K562 (cell line): Measurements from ENCODE around the gene TPGS1.

Experiments used
- NR2C1 ChIP-seq, 2 experiments: fragments of 450-650 bp; IDR thresholded peaks; 2 replicates each; pipeline ENCODE4 v1.6.1; 2017; ENCODE audit warnings: mild to moderate bottlenecking in 2 of 2, antibody characterized with exemption in 1 of 2, inconsistent platforms in 1 of 2, missing compliant biosample characterization in 1 of 2, missing genetic modification characterization in 1 of 2
- POLR2AphosphoS5 ChIP-seq: IDR thresholded peaks from 2 replicates; pipeline ENCODE4 v1.6.1; 2011; ENCODE audit warnings: mild to moderate bottlenecking, low read depth, low read length, moderate library complexity; ENCODE audit not compliant: control insufficient read depth, insufficient read depth
- TF ChIP-seq, protein P1 (sequence below): sonication (generic); formaldehyde crosslinking; IDR thresholded peaks from 2 replicates; pipeline ENCODE4 v1.8.0; 2023; ENCODE audit warnings: mild to moderate bottlenecking, missing genetic modification reagents
- TF ChIP-seq, protein P2 (sequence below): sonication (generic); formaldehyde crosslinking; IDR thresholded peaks from 2 replicates; pipeline ENCODE4 v1.8.1; 2023; ENCODE audit warnings: mild to moderate bottlenecking, missing genetic modification reagents, moderate library complexity
- TF ChIP-seq, protein P3 (sequence below): fragments of 450-650 bp; formaldehyde crosslinking; IDR thresholded peaks from 2 replicates; pipeline ENCODE4 v1.4.0; 2022; ENCODE audit warnings: missing genetic modification characterization
- TF ChIP-seq, protein P4 (sequence below): sonication (generic); formaldehyde crosslinking; IDR thresholded peaks from 2 replicates; pipeline ENCODE4 v1.8.0; 2023; ENCODE audit warnings: missing genetic modification reagents, mild to moderate bottlenecking, borderline replicate concordance

DNA sequence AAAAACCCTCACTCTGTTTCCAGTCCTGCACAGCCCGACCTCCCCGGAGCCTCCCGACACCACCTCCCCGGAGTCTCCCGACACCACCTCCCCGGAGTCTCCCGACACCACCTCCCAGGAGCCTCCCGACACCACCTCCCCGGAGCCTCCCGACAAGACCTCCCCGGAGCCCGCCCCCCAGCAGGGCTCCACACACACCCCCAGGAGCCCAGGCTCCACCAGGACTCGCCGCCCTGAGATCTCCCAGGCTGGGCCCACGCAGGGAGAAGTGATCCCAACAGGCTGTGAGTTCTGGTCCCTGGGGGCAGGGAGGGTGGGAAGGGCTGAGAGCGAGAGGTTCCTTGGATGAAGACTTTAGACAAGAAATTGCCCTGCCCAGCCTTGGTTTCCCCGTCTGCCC, 5.7 kb upstream of the TPGS1 start:
- TF ChIP-seq POLR2AphosphoS5 (no peak), NR2C1 (IDR thresholded peaks at IDR 0.05) (no peak), NR2C1 (tag; IDR thresholded peaks at IDR 0.05) (no peak)
- TF ChIP-seq, protein P1, sequence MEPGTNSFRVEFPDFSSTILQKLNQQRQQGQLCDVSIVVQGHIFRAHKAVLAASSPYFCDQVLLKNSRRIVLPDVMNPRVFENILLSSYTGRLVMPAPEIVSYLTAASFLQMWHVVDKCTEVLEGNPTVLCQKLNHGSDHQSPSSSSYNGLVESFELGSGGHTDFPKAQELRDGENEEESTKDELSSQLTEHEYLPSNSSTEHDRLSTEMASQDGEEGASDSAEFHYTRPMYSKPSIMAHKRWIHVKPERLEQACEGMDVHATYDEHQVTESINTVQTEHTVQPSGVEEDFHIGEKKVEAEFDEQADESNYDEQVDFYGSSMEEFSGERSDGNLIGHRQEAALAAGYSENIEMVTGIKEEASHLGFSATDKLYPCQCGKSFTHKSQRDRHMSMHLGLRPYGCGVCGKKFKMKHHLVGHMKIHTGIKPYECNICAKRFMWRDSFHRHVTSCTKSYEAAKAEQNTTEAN = no peak
- TF ChIP-seq, protein P2, sequence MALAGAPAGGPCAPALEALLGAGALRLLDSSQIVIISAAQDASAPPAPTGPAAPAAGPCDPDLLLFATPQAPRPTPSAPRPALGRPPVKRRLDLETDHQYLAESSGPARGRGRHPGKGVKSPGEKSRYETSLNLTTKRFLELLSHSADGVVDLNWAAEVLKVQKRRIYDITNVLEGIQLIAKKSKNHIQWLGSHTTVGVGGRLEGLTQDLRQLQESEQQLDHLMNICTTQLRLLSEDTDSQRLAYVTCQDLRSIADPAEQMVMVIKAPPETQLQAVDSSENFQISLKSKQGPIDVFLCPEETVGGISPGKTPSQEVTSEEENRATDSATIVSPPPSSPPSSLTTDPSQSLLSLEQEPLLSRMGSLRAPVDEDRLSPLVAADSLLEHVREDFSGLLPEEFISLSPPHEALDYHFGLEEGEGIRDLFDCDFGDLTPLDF (CRISPR knock-in tag) = no peak
- TF ChIP-seq, protein P3, sequence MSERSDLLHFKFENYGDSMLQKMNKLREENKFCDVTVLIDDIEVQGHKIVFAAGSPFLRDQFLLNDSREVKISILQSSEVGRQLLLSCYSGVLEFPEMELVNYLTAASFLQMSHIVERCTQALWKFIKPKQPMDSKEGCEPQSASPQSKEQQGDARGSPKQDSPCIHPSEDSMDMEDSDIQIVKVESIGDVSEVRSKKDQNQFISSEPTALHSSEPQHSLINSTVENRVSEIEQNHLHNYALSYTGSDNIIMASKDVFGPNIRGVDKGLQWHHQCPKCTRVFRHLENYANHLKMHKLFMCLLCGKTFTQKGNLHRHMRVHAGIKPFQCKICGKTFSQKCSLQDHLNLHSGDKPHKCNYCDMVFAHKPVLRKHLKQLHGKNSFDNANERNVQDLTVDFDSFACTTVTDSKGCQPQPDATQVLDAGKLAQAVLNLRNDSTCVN = no peak
- TF ChIP-seq, protein P4, sequence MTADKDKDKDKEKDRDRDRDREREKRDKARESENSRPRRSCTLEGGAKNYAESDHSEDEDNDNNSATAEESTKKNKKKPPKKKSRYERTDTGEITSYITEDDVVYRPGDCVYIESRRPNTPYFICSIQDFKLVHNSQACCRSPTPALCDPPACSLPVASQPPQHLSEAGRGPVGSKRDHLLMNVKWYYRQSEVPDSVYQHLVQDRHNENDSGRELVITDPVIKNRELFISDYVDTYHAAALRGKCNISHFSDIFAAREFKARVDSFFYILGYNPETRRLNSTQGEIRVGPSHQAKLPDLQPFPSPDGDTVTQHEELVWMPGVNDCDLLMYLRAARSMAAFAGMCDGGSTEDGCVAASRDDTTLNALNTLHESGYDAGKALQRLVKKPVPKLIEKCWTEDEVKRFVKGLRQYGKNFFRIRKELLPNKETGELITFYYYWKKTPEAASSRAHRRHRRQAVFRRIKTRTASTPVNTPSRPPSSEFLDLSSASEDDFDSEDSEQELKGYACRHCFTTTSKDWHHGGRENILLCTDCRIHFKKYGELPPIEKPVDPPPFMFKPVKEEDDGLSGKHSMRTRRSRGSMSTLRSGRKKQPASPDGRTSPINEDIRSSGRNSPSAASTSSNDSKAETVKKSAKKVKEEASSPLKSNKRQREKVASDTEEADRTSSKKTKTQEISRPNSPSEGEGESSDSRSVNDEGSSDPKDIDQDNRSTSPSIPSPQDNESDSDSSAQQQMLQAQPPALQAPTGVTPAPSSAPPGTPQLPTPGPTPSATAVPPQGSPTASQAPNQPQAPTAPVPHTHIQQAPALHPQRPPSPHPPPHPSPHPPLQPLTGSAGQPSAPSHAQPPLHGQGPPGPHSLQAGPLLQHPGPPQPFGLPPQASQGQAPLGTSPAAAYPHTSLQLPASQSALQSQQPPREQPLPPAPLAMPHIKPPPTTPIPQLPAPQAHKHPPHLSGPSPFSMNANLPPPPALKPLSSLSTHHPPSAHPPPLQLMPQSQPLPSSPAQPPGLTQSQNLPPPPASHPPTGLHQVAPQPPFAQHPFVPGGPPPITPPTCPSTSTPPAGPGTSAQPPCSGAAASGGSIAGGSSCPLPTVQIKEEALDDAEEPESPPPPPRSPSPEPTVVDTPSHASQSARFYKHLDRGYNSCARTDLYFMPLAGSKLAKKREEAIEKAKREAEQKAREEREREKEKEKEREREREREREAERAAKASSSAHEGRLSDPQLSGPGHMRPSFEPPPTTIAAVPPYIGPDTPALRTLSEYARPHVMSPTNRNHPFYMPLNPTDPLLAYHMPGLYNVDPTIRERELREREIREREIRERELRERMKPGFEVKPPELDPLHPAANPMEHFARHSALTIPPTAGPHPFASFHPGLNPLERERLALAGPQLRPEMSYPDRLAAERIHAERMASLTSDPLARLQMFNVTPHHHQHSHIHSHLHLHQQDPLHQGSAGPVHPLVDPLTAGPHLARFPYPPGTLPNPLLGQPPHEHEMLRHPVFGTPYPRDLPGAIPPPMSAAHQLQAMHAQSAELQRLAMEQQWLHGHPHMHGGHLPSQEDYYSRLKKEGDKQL (CRISPR knock-in tag) = no peak
